ENCODE data around the gene ALG9. TPM values are rescaled to one million over a fixed set of nuclear protein-coding genes. Genes with fewer than 3 reads are reported as not detected.
A peak's percentile ranks its signal among the peaks of the same experiment; 100 is the strongest.

The ALG9 gene
- total RNA-seq, 1 experiment from 2014 or later = 17.2 TPM

GRCh38 chr11:111843661-111844060 lies 27.7 kb downstream of the ALG9 start:
- in situ Hi-C loops (cut with HindIII; ENCODE audit: low pct_unique_long_range_greater_than_20kb, low sequenced_read_pairs) = no loop called here
- no peak for DNase-seq (ENCODE audit: low read depth)

- in situ Hi-C loops (cut with HindIII; ENCODE audit: low pct_unique_long_range_greater_than_20kb, low sequenced_read_pairs) = no loop called here
- peak; percentile 40 for DNase-seq (ENCODE audit: low read depth)
Measured at GRCh38 chr11:111841370-111842053, 29.9 kb downstream of the ALG9 start.

- in situ Hi-C loops (cut with HindIII; ENCODE audit: low pct_unique_long_range_greater_than_20kb, low sequenced_read_pairs) = no loop called here
- DNase-seq (ENCODE audit: low read depth) = no peak
Measured at GRCh38 chr11:111840143-111840542, 31.2 kb downstream of the ALG9 start.

- no peak for DNase-seq (ENCODE audit: low read depth)
- in situ Hi-C loops (cut with HindIII; ENCODE audit: low pct_unique_long_range_greater_than_20kb, low sequenced_read_pairs) = no loop called here
Measured at GRCh38 chr11:111838054-111838453, 33.3 kb downstream of the ALG9 start.

- in situ Hi-C loops (cut with HindIII; ENCODE audit: low pct_unique_long_range_greater_than_20kb, low sequenced_read_pairs) = no loop called here
- DNase-seq (ENCODE audit: low read depth) = no peak
Measured at GRCh38 chr11:111837366-111837891, 34.0 kb downstream of the ALG9 start.

GRCh38 chr11:111836721-111837120 lies 34.7 kb downstream of the ALG9 start:
- in situ Hi-C loops (cut with HindIII; ENCODE audit: low pct_unique_long_range_greater_than_20kb, low sequenced_read_pairs) = no loop called here
- no peak for DNase-seq (ENCODE audit: low read depth)

GRCh38 chr11:111836162-111836561 lies 35.2 kb downstream of the ALG9 start:
- no peak for DNase-seq (ENCODE audit: low read depth)
- in situ Hi-C loops (cut with HindIII; ENCODE audit: low pct_unique_long_range_greater_than_20kb, low sequenced_read_pairs) = no loop called here

GRCh38 chr11:111835665-111836064 lies 35.7 kb downstream of the ALG9 start:
- DNase-seq (ENCODE audit: low read depth) = no peak

GRCh38 chr11:111834432-111835163 lies 36.8 kb downstream of the ALG9 start:
- no peak for DNase-seq (ENCODE audit: low read depth)
- in situ Hi-C loops (cut with HindIII; ENCODE audit: low pct_unique_long_range_greater_than_20kb, low sequenced_read_pairs) = no loop called here

More at GRCh38 chr11:111835665-111836064, 35.7 kb downstream of the ALG9 start:
- in situ Hi-C loops (cut with HindIII; ENCODE audit: low pct_unique_long_range_greater_than_20kb, low sequenced_read_pairs) = no loop called here

- in situ Hi-C loops (cut with HindIII; ENCODE audit: low pct_unique_long_range_greater_than_20kb, low sequenced_read_pairs) = no loop called here
Measured at GRCh38 chr11:111833524-111833923, 37.9 kb downstream of the ALG9 start.

GRCh38 chr11:111829185-111829968 lies 42.0 kb downstream of the ALG9 start:
- in situ Hi-C loops (cut with HindIII; ENCODE audit: low pct_unique_long_range_greater_than_20kb, low sequenced_read_pairs) = no loop called here

More at GRCh38 chr11:111833524-111833923, 37.9 kb downstream of the ALG9 start:
- DNase-seq (ENCODE audit: low read depth) = no peak

GRCh38 chr11:111826322-111826950 lies 44.9 kb downstream of the ALG9 start:
- in situ Hi-C loops (cut with HindIII; ENCODE audit: low pct_unique_long_range_greater_than_20kb, low sequenced_read_pairs) = no loop called here
- DNase-seq (ENCODE audit: low read depth) = no peak

More at GRCh38 chr11:111829185-111829968, 42.0 kb downstream of the ALG9 start:
- no peak for DNase-seq (ENCODE audit: low read depth)

- DNase-seq (ENCODE audit: low read depth) = no peak
- in situ Hi-C loops (cut with HindIII; ENCODE audit: low pct_unique_long_range_greater_than_20kb, low sequenced_read_pairs) = no loop called here
Measured at GRCh38 chr11:111823629-111824028, 47.8 kb downstream of the ALG9 start.

- in situ Hi-C loops (cut with HindIII; ENCODE audit: low pct_unique_long_range_greater_than_20kb, low sequenced_read_pairs) = no loop called here
- no peak for DNase-seq (ENCODE audit: low read depth)
Measured at GRCh38 chr11:111823131-111823530, 48.2 kb downstream of the ALG9 start.

- in situ Hi-C loops (cut with HindIII; ENCODE audit: low pct_unique_long_range_greater_than_20kb, low sequenced_read_pairs) = no loop called here
Measured at GRCh38 chr11:111819829-111820237, 51.5 kb downstream of the ALG9 start.

GRCh38 chr11:111819161-111819828 lies 52.1 kb downstream of the ALG9 start:
- in situ Hi-C loops (cut with HindIII; ENCODE audit: low pct_unique_long_range_greater_than_20kb, low sequenced_read_pairs) = no loop called here
- no peak for DNase-seq (ENCODE audit: low read depth)

More at GRCh38 chr11:111819829-111820237, 51.5 kb downstream of the ALG9 start:
- no peak for DNase-seq (ENCODE audit: low read depth)

GRCh38 chr11:111815489-111815888 lies 55.9 kb downstream of the ALG9 start:
- in situ Hi-C loops (cut with HindIII; ENCODE audit: low pct_unique_long_range_greater_than_20kb, low sequenced_read_pairs) = no loop called here
- no peak for DNase-seq (ENCODE audit: low read depth)
